IPS DF 19.7 (cell line): ENCODE results near the gene SMAD6.
"Not testable (repeated sequence)": the region's sequence is repeated elsewhere in the genome, so short reads cannot be mapped to it uniquely, and the experiment has no call there.

Experiments used
- DNase-seq: peaks from one replicate; pipeline ENCODE4 v3.0.0-alpha.2; 2013; ENCODE audit warnings: low read depth, low spot score

SMAD6 gene

DNA sequence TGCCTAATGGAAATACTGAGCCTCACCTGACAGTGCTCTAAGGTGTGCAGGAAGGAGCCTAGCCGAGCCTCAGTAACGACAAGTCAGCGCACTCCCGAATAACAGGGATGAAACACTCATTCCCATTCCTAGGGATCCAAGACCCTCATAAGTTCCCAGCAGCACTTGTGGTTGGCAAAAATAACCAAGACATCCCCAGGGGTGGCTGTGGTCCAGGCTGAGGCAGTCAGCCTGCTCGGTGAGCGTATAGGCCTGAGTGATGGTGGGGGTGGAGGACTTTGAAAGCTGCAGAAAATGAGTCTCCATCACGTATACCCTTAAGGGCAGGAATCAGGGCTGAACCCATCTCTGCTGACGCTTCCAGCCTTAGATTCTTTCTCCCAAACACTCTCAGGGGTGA, 120.1 kb downstream of the SMAD6 start:
- DNase-seq = no peak

DNA sequence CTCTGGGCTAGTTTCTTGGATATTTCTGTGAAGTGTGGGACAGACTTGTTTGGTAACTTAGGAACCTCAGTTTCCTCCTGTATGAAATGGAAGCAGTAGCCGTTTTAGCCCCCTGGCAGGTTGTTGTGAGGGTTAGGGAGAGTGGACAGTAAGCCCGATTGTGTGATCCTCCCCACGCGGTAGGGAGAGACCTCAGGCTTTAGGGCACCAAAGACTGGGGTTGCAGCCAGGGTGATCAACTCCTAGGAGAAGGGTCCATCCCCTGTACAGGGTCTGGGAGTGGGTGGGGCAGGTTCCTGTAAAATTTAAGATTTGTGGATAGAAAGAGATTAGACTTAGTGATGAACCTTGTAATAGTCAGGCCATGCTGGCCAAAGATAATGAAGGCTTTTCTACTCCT, 120.5 kb downstream of the SMAD6 start:
- DNase-seq = no peak

DNA sequence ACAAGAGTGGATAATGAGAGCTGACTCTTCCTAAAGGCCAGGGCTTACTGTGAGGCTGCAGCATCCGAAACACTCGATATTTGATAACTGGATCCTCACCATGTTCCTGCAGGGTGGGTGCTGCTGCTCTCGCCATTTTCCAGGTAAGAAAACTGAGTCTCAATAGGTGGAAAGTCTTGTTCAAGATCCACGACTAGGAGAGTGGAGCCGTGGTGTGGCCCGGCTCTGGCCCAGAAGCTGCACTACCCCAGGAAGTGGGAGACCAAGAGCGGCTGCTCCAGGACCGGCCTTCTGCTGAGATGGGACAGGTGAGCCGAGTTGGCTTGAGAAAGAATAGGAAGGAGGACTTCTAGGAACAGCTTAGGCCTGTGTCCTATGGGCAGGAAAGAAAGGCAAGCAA, 121.6 kb downstream of the SMAD6 start:
- DNase-seq = no peak

DNA sequence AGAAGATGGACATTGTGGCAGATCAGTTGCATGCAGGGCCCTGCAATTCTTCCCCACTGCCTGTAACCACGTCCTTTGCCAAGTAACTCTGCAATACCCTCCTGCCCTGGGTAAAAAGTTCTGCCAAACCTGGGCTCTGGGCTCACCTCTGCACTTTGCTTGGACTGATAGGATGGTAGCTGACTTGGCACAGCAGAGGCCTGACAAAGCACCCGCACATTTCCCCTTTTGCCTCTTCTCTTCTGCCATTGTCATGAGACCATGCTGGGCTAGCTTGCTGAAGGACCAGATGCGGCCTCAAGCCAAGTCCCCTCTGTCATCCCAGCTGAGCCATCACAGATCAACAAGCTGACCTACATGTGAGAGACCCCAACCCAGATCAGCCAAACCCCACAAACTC, 122.4 kb downstream of the SMAD6 start:
- no peak for DNase-seq

DNA sequence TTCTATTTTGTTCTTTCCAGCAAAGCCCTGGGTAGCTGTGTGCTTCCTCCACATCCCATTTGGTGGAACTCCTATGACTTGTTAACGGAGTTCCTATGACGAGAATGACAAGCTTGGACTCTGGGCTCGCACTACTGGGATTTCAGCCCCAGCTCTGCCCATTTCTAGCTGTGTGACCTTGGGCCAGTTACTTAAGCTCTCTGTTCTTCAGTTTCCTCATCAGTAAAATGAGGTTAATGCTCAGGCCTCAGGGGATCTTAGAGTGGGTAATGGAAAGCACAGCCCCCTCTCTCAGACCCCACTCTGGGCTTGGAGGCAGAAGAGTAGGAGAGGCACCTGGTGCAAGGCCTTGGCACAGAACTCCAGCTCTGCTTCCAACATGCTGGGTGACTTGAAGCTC, 123.1 kb downstream of the SMAD6 start:
- DNase-seq = no peak

DNA sequence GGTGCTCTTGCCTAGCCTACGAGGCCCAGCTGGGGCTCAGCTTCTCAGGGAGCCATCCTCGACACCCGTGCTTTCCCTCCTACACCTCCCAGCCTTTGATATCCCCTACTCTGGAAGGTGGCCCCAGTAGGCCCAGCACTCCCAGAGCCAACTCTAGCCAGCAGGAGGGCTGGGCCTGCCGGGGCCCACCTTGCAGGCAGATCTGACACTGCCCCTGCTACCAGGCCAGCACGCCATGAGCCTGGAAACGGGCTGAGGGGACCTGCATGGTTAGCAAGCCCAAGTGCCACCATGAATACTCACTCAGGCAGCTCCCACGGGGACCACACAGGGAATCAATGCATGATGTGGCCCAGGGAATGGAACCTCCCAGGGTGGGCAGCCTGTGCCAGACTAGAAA, 123.7 kb downstream of the SMAD6 start:
- DNase-seq = no peak

DNA sequence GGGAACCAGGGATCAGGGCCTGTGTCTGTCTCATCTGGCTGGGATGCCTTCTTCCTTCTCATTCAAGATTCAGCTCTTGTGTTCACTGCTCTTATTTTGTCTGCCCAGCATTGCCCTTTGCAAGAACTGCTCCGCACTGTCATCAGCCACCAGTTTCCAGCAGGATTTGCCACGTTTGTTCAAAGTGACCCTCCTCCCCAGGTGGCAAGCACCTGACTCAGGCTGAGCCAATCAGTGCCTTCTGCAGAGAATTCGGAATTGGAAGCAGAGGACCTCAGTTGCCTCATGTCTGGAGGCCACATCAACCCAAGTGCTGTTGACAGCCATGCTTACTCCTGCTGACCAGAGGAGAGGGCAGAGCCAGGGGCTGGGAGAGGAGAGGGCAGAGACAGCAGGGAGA, 124.5 kb downstream of the SMAD6 start:
- no peak for DNase-seq

DNA sequence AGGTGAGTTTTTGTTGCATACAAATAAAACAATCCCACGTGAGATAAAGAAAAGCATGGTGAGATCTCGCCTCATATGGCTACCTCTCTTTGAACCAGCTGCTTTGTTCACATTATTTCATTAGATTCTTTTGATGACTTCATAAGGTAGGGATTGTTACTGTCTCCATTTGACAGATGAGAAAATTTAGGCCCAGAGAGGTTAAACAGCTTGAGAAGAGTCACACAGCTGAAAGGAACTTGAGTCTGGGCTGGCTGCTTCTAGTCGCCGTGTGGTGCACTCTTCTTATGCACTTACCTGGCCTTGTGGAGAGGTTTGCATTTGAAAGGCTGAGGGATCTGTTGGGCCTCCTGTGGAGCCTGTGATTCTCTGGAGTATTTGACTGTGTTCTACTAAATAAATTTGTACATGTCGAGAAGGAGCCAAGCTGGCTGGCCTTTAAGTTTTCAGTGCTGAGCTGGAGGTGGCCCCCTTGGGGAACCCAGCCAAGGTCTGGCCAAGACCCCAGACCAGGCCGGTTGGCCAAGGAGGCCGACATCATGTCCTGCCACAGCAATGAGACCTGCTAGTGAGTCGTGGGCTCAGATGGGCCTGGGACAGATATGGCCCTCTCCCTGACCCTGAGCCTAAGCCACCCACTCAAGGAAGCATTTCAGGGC, 125.1 kb downstream of the SMAD6 start:
- no peak for DNase-seq

DNA sequence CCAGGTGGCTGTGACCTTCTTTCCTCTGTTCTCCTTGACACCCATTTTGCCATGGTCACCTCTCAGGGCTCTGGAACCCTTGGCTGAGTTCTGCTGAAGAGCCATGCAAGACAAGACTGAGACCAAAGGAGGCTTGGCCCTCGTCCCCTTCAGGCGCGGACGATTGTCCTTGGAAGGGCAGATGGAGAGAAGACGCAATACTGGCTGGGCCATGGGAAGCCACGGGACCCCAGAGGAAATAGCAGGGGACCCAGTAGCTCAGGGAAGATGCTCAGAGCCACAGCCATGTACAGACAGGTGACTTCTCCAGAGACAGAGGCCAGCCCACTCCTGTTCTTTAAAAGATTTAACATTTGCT, 125.6 kb downstream of the SMAD6 start:
- DNase-seq = no peak

DNA sequence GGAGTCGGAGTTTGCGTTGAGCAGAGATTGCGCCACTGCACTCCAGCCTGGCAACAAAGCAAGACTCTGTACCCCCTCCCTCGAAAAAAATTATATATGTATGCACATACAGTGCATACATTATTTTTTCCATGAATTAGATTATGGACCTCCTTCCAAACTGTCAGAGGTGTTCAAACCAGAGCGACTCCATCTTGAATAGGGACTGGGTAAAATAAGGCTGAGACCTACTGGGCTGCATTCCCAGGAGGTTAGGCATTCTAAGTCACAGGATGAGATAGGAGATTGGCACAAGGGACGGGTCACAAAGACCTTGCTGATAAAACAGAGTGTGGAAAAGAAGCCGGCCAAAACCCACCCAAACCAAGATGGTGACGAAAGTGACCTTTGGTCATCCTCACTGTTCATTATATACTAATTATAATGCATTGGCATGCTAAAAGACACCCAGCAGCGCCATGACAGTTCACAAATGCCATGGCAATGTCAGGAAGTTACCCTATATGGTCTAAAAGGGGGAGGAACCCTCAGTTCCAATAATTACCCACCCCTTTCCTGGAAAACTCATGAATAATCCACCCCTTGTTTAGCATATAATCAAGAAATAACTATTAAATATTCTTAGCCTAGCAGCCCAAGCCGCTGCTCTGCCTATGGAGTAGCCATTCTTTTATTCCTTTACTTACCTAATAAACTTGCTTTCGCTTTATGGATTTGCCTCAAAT, 126.9 kb downstream of the SMAD6 start:
- DNase-seq = not testable (repeated sequence)

DNA sequence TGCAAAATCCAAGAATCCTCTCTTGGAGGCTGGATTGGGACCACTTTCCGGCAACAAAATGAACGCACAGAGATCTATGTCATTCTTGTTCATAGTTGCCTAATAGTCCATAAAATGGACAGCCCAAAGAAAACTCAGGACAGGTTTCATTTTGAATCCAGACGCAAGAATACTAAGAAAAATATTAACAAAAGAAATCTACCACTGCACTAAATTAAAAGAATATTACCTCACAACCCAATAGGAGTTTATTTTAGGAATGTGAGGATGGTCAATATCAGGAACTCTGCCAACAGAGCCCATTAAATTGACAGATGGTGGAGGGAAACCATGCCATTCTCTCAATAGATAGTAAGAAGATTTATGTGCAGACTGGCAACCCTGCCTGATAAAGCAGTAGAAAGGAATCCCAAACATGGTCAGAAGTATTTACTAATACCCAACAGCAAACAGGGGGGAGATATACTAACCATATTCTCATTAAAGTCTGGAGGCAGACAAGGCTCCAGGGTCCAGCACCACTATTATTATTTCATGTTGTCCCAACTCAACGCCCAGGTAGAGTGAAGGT, 127.6 kb downstream of the SMAD6 start:
- DNase-seq = no peak

DNA sequence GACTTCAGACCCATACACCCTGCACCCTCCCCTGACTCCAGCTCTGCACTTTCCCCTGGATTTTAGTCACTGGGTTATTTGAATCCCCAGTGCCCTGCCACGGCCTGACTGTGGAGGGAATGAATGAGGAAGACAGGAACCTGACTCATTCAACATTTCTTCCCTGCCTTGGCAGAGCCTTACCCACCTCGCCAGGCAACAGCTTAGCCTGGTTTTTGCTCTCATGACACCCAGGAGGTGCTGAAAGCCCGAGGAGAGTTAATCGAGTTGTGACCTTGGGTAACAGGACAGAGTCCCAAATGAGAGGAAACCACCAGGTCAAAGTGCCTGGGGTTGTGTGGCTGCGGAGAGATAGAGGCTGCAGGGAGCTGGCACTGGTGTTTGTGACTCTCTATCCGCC, 128.3 kb downstream of the SMAD6 start:
- DNase-seq = no peak

DNA sequence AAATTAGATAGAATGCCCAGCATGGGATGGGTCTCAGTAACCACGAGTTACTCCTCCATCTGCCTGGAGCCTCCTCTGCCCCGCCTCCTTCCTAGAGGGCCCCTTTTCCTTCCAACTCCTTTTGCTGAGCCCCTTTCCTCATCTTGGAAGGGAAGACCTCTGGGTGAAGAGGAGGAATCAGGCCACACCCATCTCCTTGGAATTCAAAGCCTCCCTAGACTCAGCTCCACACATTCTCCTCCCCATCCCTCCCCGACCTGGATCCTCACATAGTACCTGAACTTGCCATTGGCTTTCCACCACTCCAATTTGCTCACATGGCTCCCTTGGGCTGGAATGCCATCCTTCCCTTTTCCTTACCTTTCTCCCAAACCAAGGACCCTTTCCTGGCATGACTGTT, 128.8 kb downstream of the SMAD6 start:
- no peak for DNase-seq

DNA sequence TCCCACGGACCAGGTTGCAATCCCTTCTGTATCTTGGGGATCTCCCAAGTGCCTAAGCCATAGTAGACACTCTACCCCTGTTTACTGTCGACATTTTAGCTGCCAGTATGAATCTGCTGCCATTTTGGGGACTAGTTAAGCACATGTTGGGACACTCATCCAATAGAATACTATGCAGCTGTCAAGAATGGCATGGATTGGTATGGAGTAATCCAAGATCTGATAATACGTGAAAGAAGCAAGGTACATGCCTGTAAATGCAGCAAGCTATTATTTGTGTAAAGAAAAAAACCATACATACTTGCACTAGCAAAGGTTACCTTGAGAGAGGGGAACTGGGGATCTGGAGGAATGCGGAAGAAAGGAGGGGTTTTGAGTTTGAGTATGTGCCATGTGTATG, 129.3 kb downstream of the SMAD6 start:
- no peak for DNase-seq

DNA sequence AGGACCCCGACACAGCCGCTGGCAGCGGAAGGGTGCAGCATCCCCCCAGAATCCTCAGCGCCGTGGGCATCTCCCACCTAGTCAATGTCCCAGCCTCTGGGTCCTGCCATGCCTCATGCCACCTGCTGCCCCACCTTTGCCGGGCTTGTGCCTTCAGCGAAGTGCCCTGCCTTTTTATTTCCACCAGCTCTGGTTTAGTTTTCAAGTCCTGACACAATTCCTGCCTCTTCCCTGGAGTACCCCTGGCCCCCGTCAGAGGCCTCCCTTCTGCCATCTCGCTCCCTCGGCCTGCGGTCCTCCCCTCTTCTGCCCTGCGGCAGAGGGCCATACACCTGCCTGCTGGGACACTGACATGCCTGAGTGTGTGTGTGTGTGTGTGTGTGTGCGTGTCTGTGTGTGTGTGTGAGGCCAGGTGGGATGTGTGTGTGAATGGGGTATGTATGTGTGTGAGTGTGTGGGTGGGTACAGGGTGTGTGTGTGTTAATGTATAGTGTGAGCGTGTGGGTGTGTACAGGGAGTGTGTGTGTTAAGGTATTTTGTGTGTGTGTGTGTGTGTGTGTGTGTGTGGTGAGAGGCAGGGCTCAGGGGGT, 129.9 kb downstream of the SMAD6 start:
- DNase-seq = no peak
